ENCODE measurements around the gene PCCA. TPM values are rescaled to one million over a fixed set of nuclear protein-coding genes. Genes with fewer than 3 reads are reported as not detected.

Gene PCCA
- total RNA-seq, 4 donors from 2014 or later, result 29.5 to 55.5 (median 38.3) TPM

DNA sequence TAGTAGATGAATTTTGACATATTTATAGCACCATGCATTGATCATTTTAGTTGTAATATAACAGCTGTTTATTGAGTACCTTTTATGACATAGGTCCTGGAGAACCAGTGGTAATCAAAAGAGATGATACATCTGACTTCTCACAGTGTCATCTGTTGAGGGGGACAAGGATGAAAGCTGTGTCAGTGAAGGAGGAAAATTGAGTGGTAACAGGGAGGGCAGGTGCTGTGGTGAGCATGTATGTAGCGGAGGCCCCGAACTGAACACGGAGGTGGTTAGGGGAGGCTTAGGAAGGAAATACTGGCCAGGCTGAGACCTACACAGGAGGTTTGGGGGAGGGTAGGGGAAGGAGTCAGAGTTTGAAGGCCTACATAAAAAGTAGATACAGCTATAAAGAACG, 300.0 kb downstream of the PCCA start:
- WGBS, 2 donors, result 86% methylated on average over 4 of the region's 4 CpGs
- H3K9me3 ChIP-seq, result no peaks in the 10 kb centered on the region
- TF ChIP-seq, protein P1, sequence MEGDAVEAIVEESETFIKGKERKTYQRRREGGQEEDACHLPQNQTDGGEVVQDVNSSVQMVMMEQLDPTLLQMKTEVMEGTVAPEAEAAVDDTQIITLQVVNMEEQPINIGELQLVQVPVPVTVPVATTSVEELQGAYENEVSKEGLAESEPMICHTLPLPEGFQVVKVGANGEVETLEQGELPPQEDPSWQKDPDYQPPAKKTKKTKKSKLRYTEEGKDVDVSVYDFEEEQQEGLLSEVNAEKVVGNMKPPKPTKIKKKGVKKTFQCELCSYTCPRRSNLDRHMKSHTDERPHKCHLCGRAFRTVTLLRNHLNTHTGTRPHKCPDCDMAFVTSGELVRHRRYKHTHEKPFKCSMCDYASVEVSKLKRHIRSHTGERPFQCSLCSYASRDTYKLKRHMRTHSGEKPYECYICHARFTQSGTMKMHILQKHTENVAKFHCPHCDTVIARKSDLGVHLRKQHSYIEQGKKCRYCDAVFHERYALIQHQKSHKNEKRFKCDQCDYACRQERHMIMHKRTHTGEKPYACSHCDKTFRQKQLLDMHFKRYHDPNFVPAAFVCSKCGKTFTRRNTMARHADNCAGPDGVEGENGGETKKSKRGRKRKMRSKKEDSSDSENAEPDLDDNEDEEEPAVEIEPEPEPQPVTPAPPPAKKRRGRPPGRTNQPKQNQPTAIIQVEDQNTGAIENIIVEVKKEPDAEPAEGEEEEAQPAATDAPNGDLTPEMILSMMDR (IDR thresholded peaks at IDR 0.05), result no peak
- TF ChIP-seq POLR2A (IDR thresholded peaks at IDR 0.05), result no peak
- no peak for TF ChIP-seq EP300 (IDR thresholded peaks at IDR 0.05)
- H3K36me3 ChIP-seq, result peaks cover 0 to 40% (median 0%) of the 10 kb centered on the region in 3 donors
- no peak for DNase-seq (ENCODE audit: low spot score in 2 of 2)
- H3K4me1 ChIP-seq, result peaks cover 0 to 18% (median 0%) of the 10 kb centered on the region in 4 donors
- H3K4me3 ChIP-seq, result no peak overlapping the region
- no peak overlapping the region for H3K27ac ChIP-seq
- no peaks in the 10 kb centered on the region for H3K27me3 ChIP-seq

DNA sequence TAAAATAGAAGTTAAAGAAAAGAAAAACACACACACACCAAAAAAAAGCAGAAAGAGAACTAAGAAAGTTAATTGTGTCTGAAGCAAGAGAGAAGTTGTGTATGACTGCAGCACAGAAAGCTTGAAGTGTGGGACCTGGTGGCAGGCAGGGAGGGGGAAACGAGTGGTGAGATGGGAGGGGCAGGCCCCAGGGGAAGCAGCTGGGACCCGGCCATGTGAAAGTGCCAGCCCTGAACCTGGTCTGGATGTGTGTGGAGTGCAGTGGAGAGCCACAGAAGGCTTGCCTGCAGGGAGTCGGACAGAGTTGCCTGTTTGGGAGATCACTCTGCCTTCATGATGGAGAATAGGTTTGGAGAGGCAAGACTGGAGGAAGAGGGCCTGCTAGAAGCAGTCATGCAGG, 300.7 kb downstream of the PCCA start:
- no peak overlapping the region for H3K4me3 ChIP-seq
- peaks cover 0 to 18% (median 0%) of the 10 kb centered on the region in 4 donors for H3K4me1 ChIP-seq
- WGBS, 2 donors, result 69 to 82% methylated on average over 3 of the region's 3 CpGs
- peaks cover 0 to 40% (median 0%) of the 10 kb centered on the region in 3 donors for H3K36me3 ChIP-seq
- H3K27me3 ChIP-seq, result no peaks in the 10 kb centered on the region
- no peak for DNase-seq (ENCODE audit: low spot score in 2 of 2)
- H3K9me3 ChIP-seq, result no peaks in the 10 kb centered on the region
- TF ChIP-seq, protein P1 (IDR thresholded peaks at IDR 0.05), result no peak
- TF ChIP-seq POLR2A (IDR thresholded peaks at IDR 0.05) (no peak), EP300 (IDR thresholded peaks at IDR 0.05) (no peak)
- H3K27ac ChIP-seq, result no peak overlapping the region

DNA sequence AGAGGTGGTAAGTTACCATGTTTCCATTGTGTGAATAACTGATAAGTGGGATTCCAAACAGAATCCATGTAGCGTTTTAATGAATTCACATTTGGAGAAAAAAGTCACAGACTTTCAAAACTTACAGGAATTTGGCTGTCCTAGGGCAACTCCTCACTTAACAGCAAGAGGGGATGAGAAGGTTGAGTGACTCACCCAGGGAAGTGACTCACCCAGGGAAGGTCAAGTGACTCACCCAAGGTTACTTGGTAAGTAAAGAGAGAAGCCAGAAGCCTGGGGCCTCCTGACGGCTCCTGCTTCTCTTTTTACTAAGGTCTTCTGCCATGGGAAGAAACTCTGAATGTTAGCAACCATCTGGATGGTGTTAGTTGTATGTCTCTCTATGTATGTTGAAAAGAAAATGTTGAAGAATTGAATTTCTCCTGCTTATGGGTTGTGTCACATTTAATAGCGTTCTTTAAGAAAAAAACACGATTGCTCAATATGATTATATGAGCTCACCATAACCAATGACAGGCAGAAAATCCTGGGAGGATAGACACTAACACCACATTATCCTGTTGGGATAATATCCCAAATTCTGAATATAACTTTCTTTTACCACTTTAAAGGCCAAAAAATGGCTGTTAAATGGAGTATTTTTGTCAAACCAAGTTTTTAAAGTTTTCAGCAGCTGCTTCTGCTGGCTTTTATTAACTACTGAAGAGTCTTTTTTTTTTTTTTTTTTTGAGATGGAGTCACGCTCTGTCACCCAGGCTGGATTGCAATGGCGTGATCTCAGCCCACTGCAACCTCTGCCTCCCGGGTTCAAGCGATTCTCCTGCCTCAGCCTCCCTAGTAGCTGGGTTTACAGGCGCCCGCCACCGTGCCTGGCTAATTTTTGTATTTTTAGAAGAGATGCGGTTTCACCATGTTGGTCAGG, 304.1 kb downstream of the PCCA start:
- WGBS, 2 donors, result 79 to 80% methylated on average over 12 of the region's 12 CpGs

DNA sequence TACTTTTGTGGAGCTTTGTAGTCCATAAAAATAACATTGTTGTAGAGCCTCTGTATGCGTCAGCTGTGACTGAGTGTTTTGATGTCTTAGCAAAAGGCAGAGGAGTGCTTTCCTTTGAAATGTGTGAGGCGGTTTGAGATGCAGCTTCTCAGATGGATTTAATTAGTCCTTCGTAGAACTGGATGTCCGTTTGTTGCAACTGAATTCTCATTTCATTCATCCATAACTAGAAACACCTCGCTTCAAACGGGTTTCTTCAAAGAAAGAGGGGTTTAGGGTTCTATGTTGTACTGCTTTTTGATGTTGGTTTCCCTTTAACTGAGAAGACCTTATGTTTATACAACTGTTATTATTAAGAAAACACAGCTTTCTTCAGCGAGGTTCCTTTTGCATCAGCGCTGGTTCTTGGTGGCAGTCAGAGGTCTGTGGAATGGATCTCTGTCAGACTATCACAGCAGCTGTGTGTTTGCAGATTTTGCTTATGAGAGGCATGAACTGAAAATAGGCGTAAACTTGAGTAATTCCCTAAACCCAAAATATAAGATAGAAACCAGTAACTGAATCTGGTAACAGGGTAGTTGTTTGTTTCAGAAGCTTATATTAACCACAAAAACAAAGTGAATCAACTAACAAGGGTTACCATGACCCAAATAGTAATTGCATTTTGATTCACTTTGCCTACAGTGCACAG, 305.3 kb downstream of the PCCA start:
- peak overlapping the region in 2 of 4 donors; percentile 76 to 77 for H3K27ac ChIP-seq
- no peaks in the 10 kb centered on the region for H3K9me3 ChIP-seq
- no peak overlapping the region for H3K4me3 ChIP-seq
- DNase-seq (ENCODE audit: low spot score in 2 of 2), result peak in 1 of 2 donors; percentile 8
- TF ChIP-seq POLR2A (IDR thresholded peaks at IDR 0.05), result no peak
- TF ChIP-seq, protein P1 (IDR thresholded peaks at IDR 0.05), result no peak
- no peak for TF ChIP-seq EP300 (IDR thresholded peaks at IDR 0.05)
- H3K27me3 ChIP-seq, result no peaks in the 10 kb centered on the region
- H3K36me3 ChIP-seq, result peaks cover 0 to 12% (median 0%) of the 10 kb centered on the region in 3 donors
- 63 to 66% methylated on average over 9 of the region's 9 CpGs for WGBS, 2 donors
- peaks cover 0 to 18% (median 0%) of the 10 kb centered on the region in 4 donors for H3K4me1 ChIP-seq

More for the DNA sequence above, 304.1 kb downstream of the PCCA start:
- Histone ChIP-seq H3K9me3 (no peaks in the 10 kb centered on the region), H3K4me3 (no peak overlapping the region), H3K36me3 (peaks cover 0 to 23% (median 0%) of the 10 kb centered on the region in 3 donors), H3K4me1 (peaks cover 0 to 18% (median 0%) of the 10 kb centered on the region in 4 donors), H3K27me3 (no peaks in the 10 kb centered on the region), H3K27ac (peak overlapping the region in 3 of 4 donors; percentile 23 to 77 (median 76))
- peak; percentile 54 to 80 for DNase-seq (ENCODE audit: low spot score in 2 of 2)
- peak in 1 of 2 donors; percentile 77 for TF ChIP-seq EP300 (IDR thresholded peaks at IDR 0.05)
- no peak for TF ChIP-seq POLR2A (IDR thresholded peaks at IDR 0.05)

DNA sequence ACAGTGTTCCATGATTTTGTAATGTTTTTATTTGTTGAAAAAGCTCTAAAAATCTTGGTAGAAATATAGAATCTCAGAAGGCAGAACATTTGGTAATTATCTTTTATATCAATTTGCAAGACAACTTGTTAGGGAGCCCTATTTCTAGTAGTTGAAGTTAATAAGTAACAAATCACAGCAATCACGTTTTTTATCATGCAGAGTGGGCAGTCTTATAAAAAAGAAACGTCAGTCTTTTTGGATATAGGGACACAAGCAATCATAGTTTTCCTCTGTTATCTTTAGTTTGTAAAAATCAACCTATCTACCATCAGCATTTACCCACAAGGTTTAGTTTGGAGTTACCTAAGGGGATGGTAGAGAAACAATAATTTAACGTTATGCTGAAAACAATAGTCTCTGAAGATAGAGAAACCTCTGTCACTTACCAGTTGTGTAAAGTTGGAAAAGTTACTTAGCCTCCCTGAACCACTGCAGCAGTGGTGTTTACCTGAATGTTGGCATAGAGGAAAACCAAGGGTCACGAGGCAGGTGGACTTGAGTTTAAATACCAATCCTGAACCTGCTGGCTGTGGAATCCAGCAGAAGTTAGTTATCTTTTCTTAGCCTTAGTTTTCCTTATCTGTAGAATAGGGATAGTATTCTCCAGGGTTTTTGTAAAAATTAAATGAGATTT, 306.9 kb downstream of the PCCA start:
- Histone ChIP-seq H3K36me3 (no peaks in the 10 kb centered on the region), H3K9me3 (no peaks in the 10 kb centered on the region), H3K4me1 (peaks cover 0 to 18% (median 0%) of the 10 kb centered on the region in 4 donors), H3K27ac (no peak overlapping the region), H3K4me3 (no peak overlapping the region), H3K27me3 (no peaks in the 10 kb centered on the region)
- TF ChIP-seq, protein P1 (IDR thresholded peaks at IDR 0.05), result no peak
- TF ChIP-seq POLR2A (IDR thresholded peaks at IDR 0.05) (no peak), EP300 (IDR thresholded peaks at IDR 0.05) (no peak)
- DNase-seq (ENCODE audit: low spot score in 2 of 2), result no peak
- WGBS, 2 donors, result 79 to 93% methylated on average over 4 of the region's 4 CpGs

Data from tibial nerve (tissue), 4 donors.